Amniotic stem cell (primary cell): ENCODE results near the gene MAN1C1.
"Not testable (repeated sequence)": the region's sequence is repeated elsewhere in the genome, so short reads cannot be mapped to it uniquely, and the experiment has no call there.

Source experiments
- DNase-seq: peaks from one replicate; lab custom pipeline; 2025; lab: John Stamatoyannopoulos, UW

Gene MAN1C1

GRCh38 chr1:25715888-25716287, 99.3 kb downstream of the MAN1C1 start:
- no peak for DNase-seq

GRCh38 chr1:25716320-25716719, 99.7 kb downstream of the MAN1C1 start:
- no peak for DNase-seq

- no peak for DNase-seq
Observed at GRCh38 chr1:25718732-25719131, 102.1 kb downstream of the MAN1C1 start.

GRCh38 chr1:25720624-25721023, 104.0 kb downstream of the MAN1C1 start:
- no peak for DNase-seq

GRCh38 chr1:25723250-25723880, 106.8 kb downstream of the MAN1C1 start:
- DNase-seq, result no peak

- no peak for DNase-seq
Observed at GRCh38 chr1:25724201-25724600, 107.6 kb downstream of the MAN1C1 start.

- DNase-seq, result no peak
Observed at GRCh38 chr1:25724966-25725365, 108.4 kb downstream of the MAN1C1 start.

GRCh38 chr1:25725482-25725881, 108.9 kb downstream of the MAN1C1 start:
- DNase-seq, result no peak

- DNase-seq, result no peak
Observed at GRCh38 chr1:25727088-25727487, 110.5 kb downstream of the MAN1C1 start.

GRCh38 chr1:25727635-25728286, 111.2 kb downstream of the MAN1C1 start:
- no peak for DNase-seq

- DNase-seq, result no peak
Observed at GRCh38 chr1:25728301-25728935, 111.8 kb downstream of the MAN1C1 start.

GRCh38 chr1:25729045-25729444, 112.5 kb downstream of the MAN1C1 start:
- no peak for DNase-seq

- no peak for DNase-seq
Observed at GRCh38 chr1:25729790-25730644, 113.4 kb downstream of the MAN1C1 start.

- DNase-seq, result no peak
Observed at GRCh38 chr1:25731148-25731547, 114.6 kb downstream of the MAN1C1 start.

- no peak for DNase-seq
Observed at GRCh38 chr1:25731626-25732370, 115.2 kb downstream of the MAN1C1 start.

GRCh38 chr1:25732821-25733220, 116.2 kb downstream of the MAN1C1 start:
- no peak for DNase-seq

- no peak for DNase-seq
Observed at GRCh38 chr1:25733271-25733670, 116.7 kb downstream of the MAN1C1 start.

- DNase-seq, result not testable (repeated sequence)
Observed at GRCh38 chr1:25734991-25735390, 118.4 kb downstream of the MAN1C1 start.

- DNase-seq, result no peak
Observed at GRCh38 chr1:25735956-25736529, 119.5 kb downstream of the MAN1C1 start.

- no peak for DNase-seq
Observed at GRCh38 chr1:25737130-25737529, 120.5 kb downstream of the MAN1C1 start.

GRCh38 chr1:25738499-25738898, 121.9 kb downstream of the MAN1C1 start:
- no peak for DNase-seq
